CD14-positive monocyte (primary cell): ENCODE measurements around the gene NUBPL. TPM values are rescaled to one million over a fixed set of nuclear protein-coding genes. Genes with fewer than 3 reads are reported as not detected.

Experiments used
- DNase-seq, 3 donors: peaks; one replicate each; pipeline ENCODE4 v3.0.0-alpha.2; 2011 to 2022
- H2AFZ ChIP-seq: 2 replicates; pipeline ENCODE4 v1.6.0; 2012; ENCODE audit warnings: mild to moderate bottlenecking, low read depth, low read length, inconsistent platforms; ENCODE audit not compliant: insufficient read depth, poor library complexity, severe bottlenecking
- H3K27ac ChIP-seq, 2 donors: 1 replicate in 1 of 2; 2 replicates in 1 of 2; pipeline ENCODE4 v1.5.1; 2012 to 2013; ENCODE audit warnings: low read length in 2 of 2, control low read depth in 1 of 2, inconsistent platforms in 1 of 2, low read depth in 1 of 2, mild to moderate bottlenecking in 1 of 2
- H3K27me3 ChIP-seq, 2 donors: one replicate each; pipeline versions ENCODE4 v1.6.0 to v1.6.1; 2011 to 2013; ENCODE audit warnings: low read length in 2 of 2; ENCODE audit not compliant: control insufficient read depth in 2 of 2, insufficient read depth in 2 of 2
- H3K36me3 ChIP-seq, 2 donors: replicated peaks in 1 of 2; 1 replicate in 1 of 2; 2 replicates in 1 of 2; pipeline versions ENCODE4 v1.5.1 to v1.6.1; 2012 to 2013; ENCODE audit warnings: low read length in 2 of 2, control low read depth in 1 of 2, inconsistent platforms in 1 of 2, mild to moderate bottlenecking in 1 of 2; ENCODE audit not compliant: insufficient read depth in 2 of 2, control insufficient read depth in 1 of 2
- H3K4me1 ChIP-seq, 2 donors: 1 replicate in 1 of 2; 2 replicates in 1 of 2; pipeline versions ENCODE4 v1.5.1 to v1.6.1; 2012 to 2013; ENCODE audit warnings: low read length in 2 of 2, control low read depth in 1 of 2, inconsistent platforms in 1 of 2, mild to moderate bottlenecking in 1 of 2, moderate library complexity in 1 of 2; ENCODE audit not compliant: insufficient read depth in 2 of 2, control insufficient read depth in 1 of 2
- H3K4me2 ChIP-seq: replicated peaks from 2 replicates; pipeline ENCODE3; 2012; ENCODE audit warnings: low read length, moderate library complexity, mild to moderate bottlenecking; ENCODE audit not compliant: poor library complexity, severe bottlenecking; ENCODE audit errors: extremely low read depth
- H3K4me3 ChIP-seq, 3 experiments: fragments of 200-600 bp in 1 of 3; sonication (generic) in 1 of 3; replicated peaks in 1 of 3; 1 replicate in 2 of 3; 2 replicates in 1 of 3; pipeline ENCODE4 v1.5.1; 2011 to 2013; ENCODE audit warnings: low read length in 3 of 3, mild to moderate bottlenecking in 3 of 3, control low read depth in 2 of 3, low read depth in 2 of 3, inconsistent platforms in 1 of 3, moderate library complexity in 1 of 3
- H3K79me2 ChIP-seq: 2 replicates; pipeline ENCODE4 v1.6.0; 2012; ENCODE audit warnings: mild to moderate bottlenecking, control low read depth, inconsistent platforms, low read length, moderate library complexity; ENCODE audit not compliant: insufficient read depth
- H3K9ac ChIP-seq: 2 replicates; pipeline ENCODE4 v1.6.0; 2017; ENCODE audit warnings: low read length, mild to moderate bottlenecking; ENCODE audit not compliant: insufficient read depth, poor library complexity, severe bottlenecking
- H3K9me3 ChIP-seq, 2 donors: replicated peaks in 1 of 2; 1 replicate in 1 of 2; 2 replicates in 1 of 2; pipeline versions ENCODE4 v1.5.1 to v1.6.1; 2012 to 2013; ENCODE audit warnings: low read length in 2 of 2, control low read depth in 1 of 2; ENCODE audit not compliant: control insufficient read depth in 1 of 2, insufficient read depth in 1 of 2
- H4K20me1 ChIP-seq: 2 replicates; pipeline ENCODE4 v1.6.0; 2012; ENCODE audit warnings: mild to moderate bottlenecking, low read length, control low read depth, moderate library complexity; ENCODE audit not compliant: insufficient read depth
- H3K27ac Mint-ChIP-seq, 7 donors: one replicate each; pipeline ENCODE4 v1.8.0; 2020; ENCODE audit warnings: mild to moderate bottlenecking in 7 of 7, mixed read lengths in 7 of 7, moderate library complexity in 6 of 7, inconsistent platforms in 2 of 7
- H3K27me3 Mint-ChIP-seq, 3 donors: one replicate each; pipeline ENCODE4 v1.8.0; 2021 to 2022; ENCODE audit warnings: low read depth in 3 of 3, mild to moderate bottlenecking in 3 of 3, mixed read lengths in 3 of 3, moderate library complexity in 3 of 3, inconsistent platforms in 1 of 3
- H3K36me3 Mint-ChIP-seq, 2 donors: one replicate each; pipeline ENCODE4 v1.8.0; 2020; ENCODE audit warnings: mixed read lengths in 2 of 2, inconsistent platforms in 1 of 2, mild to moderate bottlenecking in 1 of 2
- H3K4me1 Mint-ChIP-seq: one replicate; pipeline ENCODE4 v1.8.0; 2020; ENCODE audit warnings: mild to moderate bottlenecking, mixed read lengths
- H3K4me3 Mint-ChIP-seq, 2 donors: one replicate each; pipeline ENCODE4 v1.8.0; 2020; ENCODE audit warnings: mild to moderate bottlenecking in 2 of 2, mixed read lengths in 2 of 2, moderate library complexity in 1 of 2
- H3K9me3 Mint-ChIP-seq, 7 donors: one replicate each; pipeline ENCODE4 v1.8.0; 2020 to 2022; ENCODE audit warnings: mixed read lengths in 7 of 7, mild to moderate bottlenecking in 6 of 7, moderate library complexity in 6 of 7, inconsistent platforms in 2 of 7
- WGBS: methylation state at CpG from one replicate; pipeline ENCODE4 v1.1.5; 2013; ENCODE audit warnings: missing lambda C conversion rate; ENCODE audit not compliant: insufficient coverage; 5-methylcytosine and 5-hydroxymethylcytosine counted together
- intact Hi-C, 2 donors: fragments of 100-400 bp; cut with micrococcal nuclease; formaldehyde crosslinking; loops; one replicate each; pipeline versions ENCODE4 v1.15.0 to v1.15.1; 2023
- polyA plus RNA-seq, 3 donors: library from polyadenylated mRNA; depleted of rRNA in 1 of 3; unstranded in 2 of 3; stranded (reverse) in 1 of 3; fragments of 300-500 nt in 2 of 3; fragments of >200 nt in 1 of 3; fragmentation: Illumina TruSeq in 2 of 3; gene quantifications; 1 replicate in 2 of 3; 2 replicates in 1 of 3; pipeline ENCODE4 v1.2.3, GENCODE V29; 2012 to 2021
- TF ChIP-seq, protein P1 (sequence below): fragments of 200-600 bp; IDR thresholded peaks from one replicate; pipeline ENCODE4 v1.8.0; 2022; ENCODE audit warnings: antibody characterized with exemption, mild to moderate bottlenecking

The NUBPL gene
- polyA plus RNA-seq, 3 donors: 0.75 to 2.4 (median 2.3) TPM

DNA sequence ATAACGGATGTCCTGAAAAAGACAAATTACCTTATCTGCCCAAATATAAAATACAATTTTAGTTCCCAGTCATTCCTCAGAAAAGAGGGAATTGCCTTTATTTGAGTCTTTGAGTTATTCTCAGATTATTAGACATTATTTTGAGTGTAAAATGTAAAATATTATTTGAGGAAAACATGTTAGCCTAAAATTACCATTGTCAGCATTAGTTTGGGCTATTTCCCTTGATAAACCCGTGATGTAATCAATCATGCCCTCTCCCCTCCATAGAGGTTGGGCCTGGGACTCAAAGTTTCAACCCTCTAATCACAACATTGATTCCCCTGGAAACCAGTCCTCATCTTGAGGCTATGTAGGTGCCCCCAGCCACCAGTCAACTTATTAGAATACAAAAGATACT is 213.4 kb downstream of the NUBPL start:
- H3K27me3 ChIP-seq: no peaks in the 10 kb centered on the region
- H3K4me3 Mint-ChIP-seq: no peak overlapping the region
- no peak overlapping the region for H3K4me3 ChIP-seq
- H3K79me2 ChIP-seq: no peaks in the 10 kb centered on the region
- no peak for DNase-seq
- TF ChIP-seq, protein P1, sequence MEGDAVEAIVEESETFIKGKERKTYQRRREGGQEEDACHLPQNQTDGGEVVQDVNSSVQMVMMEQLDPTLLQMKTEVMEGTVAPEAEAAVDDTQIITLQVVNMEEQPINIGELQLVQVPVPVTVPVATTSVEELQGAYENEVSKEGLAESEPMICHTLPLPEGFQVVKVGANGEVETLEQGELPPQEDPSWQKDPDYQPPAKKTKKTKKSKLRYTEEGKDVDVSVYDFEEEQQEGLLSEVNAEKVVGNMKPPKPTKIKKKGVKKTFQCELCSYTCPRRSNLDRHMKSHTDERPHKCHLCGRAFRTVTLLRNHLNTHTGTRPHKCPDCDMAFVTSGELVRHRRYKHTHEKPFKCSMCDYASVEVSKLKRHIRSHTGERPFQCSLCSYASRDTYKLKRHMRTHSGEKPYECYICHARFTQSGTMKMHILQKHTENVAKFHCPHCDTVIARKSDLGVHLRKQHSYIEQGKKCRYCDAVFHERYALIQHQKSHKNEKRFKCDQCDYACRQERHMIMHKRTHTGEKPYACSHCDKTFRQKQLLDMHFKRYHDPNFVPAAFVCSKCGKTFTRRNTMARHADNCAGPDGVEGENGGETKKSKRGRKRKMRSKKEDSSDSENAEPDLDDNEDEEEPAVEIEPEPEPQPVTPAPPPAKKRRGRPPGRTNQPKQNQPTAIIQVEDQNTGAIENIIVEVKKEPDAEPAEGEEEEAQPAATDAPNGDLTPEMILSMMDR: no peak
- H3K4me2 ChIP-seq: no peak overlapping the region
- H2AFZ ChIP-seq: no peak overlapping the region
- no peak overlapping the region for H3K27ac ChIP-seq
- H3K4me1 ChIP-seq: no peaks in the 10 kb centered on the region
- peaks cover 8 to 18% of the 10 kb centered on the region in 2 donors for H3K9me3 ChIP-seq
- H3K9ac ChIP-seq: no peak overlapping the region
- H3K9me3 Mint-ChIP-seq: peaks cover 1 to 14% (median 11%) of the 10 kb centered on the region in 7 donors
- intact Hi-C loops: no loop called here
- peaks cover 0 to 2% of the 10 kb centered on the region in 2 donors for H3K36me3 Mint-ChIP-seq
- H3K27me3 Mint-ChIP-seq: no peaks in the 10 kb centered on the region
- H4K20me1 ChIP-seq: no peaks in the 10 kb centered on the region
- no peak overlapping the region for H3K27ac Mint-ChIP-seq
- no CpG with 5 or more reads among the region's 2 CpGs for whole genome bisulfite sequencing
- H3K36me3 ChIP-seq: no peaks in the 10 kb centered on the region
- peaks cover 8% of the 10 kb centered on the region for H3K4me1 Mint-ChIP-seq

DNA sequence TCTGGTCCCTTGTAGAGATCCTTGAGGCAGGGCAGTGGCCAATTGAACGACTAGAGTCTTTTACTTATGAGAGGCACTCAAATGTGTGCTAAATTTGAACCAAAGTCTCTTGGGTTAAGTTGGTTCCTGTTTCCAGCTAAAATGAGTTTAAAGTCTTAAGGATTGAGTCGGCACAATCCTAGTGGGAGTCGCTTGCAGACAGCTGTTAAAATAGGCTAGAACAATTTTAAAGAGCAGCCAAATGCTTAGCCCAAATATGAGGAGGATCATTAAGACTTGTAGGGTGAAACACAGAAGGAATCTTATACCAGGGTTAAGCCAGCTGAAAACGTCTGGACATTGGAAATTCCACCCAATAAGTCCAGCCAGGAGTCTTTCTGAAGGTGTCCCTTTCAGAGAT is 216.1 kb downstream of the NUBPL start:
- H3K4me1 ChIP-seq: no peaks in the 10 kb centered on the region
- no peak overlapping the region for H3K4me2 ChIP-seq
- Mint-ChIP-seq H3K27ac (no peak overlapping the region), H3K36me3 (peaks cover 0 to 2% of the 10 kb centered on the region in 2 donors), H3K9me3 (peaks cover 11 to 34% (median 24%) of the 10 kb centered on the region in 7 donors), H3K4me1 (no peaks in the 10 kb centered on the region), H3K4me3 (no peak overlapping the region), H3K27me3 (no peaks in the 10 kb centered on the region)
- 89% methylated on average over 3 of the region's 4 CpGs for WGBS
- H2AFZ ChIP-seq: no peak overlapping the region
- no peak overlapping the region for H3K4me3 ChIP-seq
- no peaks in the 10 kb centered on the region for H4K20me1 ChIP-seq
- H3K79me2 ChIP-seq: no peaks in the 10 kb centered on the region
- intact Hi-C loops: no loop called here
- no peaks in the 10 kb centered on the region for H3K27me3 ChIP-seq
- H3K27ac ChIP-seq: no peak overlapping the region
- TF ChIP-seq, protein P1: no peak
- H3K36me3 ChIP-seq: no peaks in the 10 kb centered on the region
- H3K9me3 ChIP-seq: peaks cover 28 to 31% of the 10 kb centered on the region in 2 donors
- no peak overlapping the region for H3K9ac ChIP-seq
- DNase-seq: no peak
